Measurements from ENCODE around the gene SLC35G3. TPM values are rescaled to one million over a fixed set of nuclear protein-coding genes. Genes with fewer than 3 reads are reported as not detected.

The SLC35G3 gene
- total RNA-seq, 1 experiment from 2014 or later = not detected

GRCh38 chr17:35218915-35219314, 24.7 kb upstream of the SLC35G3 start:
- TF ChIP-seq CTCF (conservative IDR thresholded peaks at IDR 0.05) = no peak
- TF ChIP-seq EZH2 (IDR thresholded peaks at IDR 0.05; ENCODE audit: low read depth) = no peak
- intact Hi-C loops (cut with micrococcal nuclease; ENCODE audit: unreplicated experiment) = no loop called here
- no peaks in the 10 kb centered on the region for H3K9me2 ChIP-seq (ENCODE audit: insufficient read depth)
- H4K20me1 ChIP-seq (ENCODE audit: insufficient read depth) = no peaks in the 10 kb centered on the region
- CTCF ChIA-PET = no interaction called here
- POLR2A ChIA-PET (ENCODE audit: unreplicated experiment) = no interaction called here
- no peak overlapping the region for H2AFZ ChIP-seq
- no peak overlapping the region for H3K4me2 ChIP-seq
- no peak for DNase-seq
- H3F3A ChIP-seq (ENCODE audit: insufficient read depth, low read depth) = no peaks in the 10 kb centered on the region
- no peaks in the 10 kb centered on the region for H3K79me2 ChIP-seq (ENCODE audit: low read depth)
- no TSS peak for BruUV-seq (replicated peaks)
- H3K27me3 ChIP-seq (ENCODE audit: insufficient read depth, low read depth) = peaks cover 26% of the 10 kb centered on the region
- H3K9me3 ChIP-seq (ENCODE audit: insufficient read depth, low read depth) = no peaks in the 10 kb centered on the region
- no peaks in the 10 kb centered on the region for H3K4me1 ChIP-seq (replicated peaks; ENCODE audit: insufficient read depth)
- no peak overlapping the region for H3K27ac ChIP-seq
- no peaks in the 10 kb centered on the region for H3K36me3 ChIP-seq (ENCODE audit: low read depth)
- no peak overlapping the region for H3K4me3 ChIP-seq

- H3K79me2 ChIP-seq (ENCODE audit: low read depth) = no peaks in the 10 kb centered on the region
- ChIA-PET POLR2A (ENCODE audit: unreplicated experiment) (no interaction called here), CTCF (no interaction called here)
- H3F3A ChIP-seq (ENCODE audit: insufficient read depth, low read depth) = no peaks in the 10 kb centered on the region
- H3K27me3 ChIP-seq (ENCODE audit: insufficient read depth, low read depth) = peaks cover 44% of the 10 kb centered on the region
- H2AFZ ChIP-seq = no peak overlapping the region
- intact Hi-C loops (cut with micrococcal nuclease; ENCODE audit: unreplicated experiment) = no loop called here
- no peaks in the 10 kb centered on the region for H4K20me1 ChIP-seq (ENCODE audit: insufficient read depth)
- no peaks in the 10 kb centered on the region for H3K36me3 ChIP-seq (ENCODE audit: low read depth)
- TF ChIP-seq CTCF (conservative IDR thresholded peaks at IDR 0.05) (no peak), EZH2 (IDR thresholded peaks at IDR 0.05; ENCODE audit: low read depth) (no peak)
- no peak overlapping the region for H3K4me3 ChIP-seq
- no peak overlapping the region for H3K4me2 ChIP-seq
- BruUV-seq (replicated peaks) = no TSS peak
- H3K9me2 ChIP-seq (ENCODE audit: insufficient read depth) = no peaks in the 10 kb centered on the region
- no peak overlapping the region for H3K27ac ChIP-seq
- no peaks in the 10 kb centered on the region for H3K4me1 ChIP-seq (replicated peaks; ENCODE audit: insufficient read depth)
- H3K9me3 ChIP-seq (ENCODE audit: insufficient read depth, low read depth) = no peaks in the 10 kb centered on the region
- DNase-seq = no peak
Observed at GRCh38 chr17:35217107-35217506, 22.9 kb upstream of the SLC35G3 start.

GRCh38 chr17:35214631-35215273, 20.6 kb upstream of the SLC35G3 start:
- Histone ChIP-seq H3K4me2 (no peak overlapping the region), H3F3A (ENCODE audit: insufficient read depth, low read depth) (no peaks in the 10 kb centered on the region), H3K4me1 (replicated peaks; ENCODE audit: insufficient read depth) (no peaks in the 10 kb centered on the region), H4K20me1 (ENCODE audit: insufficient read depth) (no peaks in the 10 kb centered on the region), H3K27me3 (ENCODE audit: insufficient read depth, low read depth) (peaks cover 65% of the 10 kb centered on the region), H3K27ac (no peak overlapping the region), H2AFZ (no peak overlapping the region), H3K79me2 (ENCODE audit: low read depth) (no peaks in the 10 kb centered on the region), H3K9me2 (ENCODE audit: insufficient read depth) (no peaks in the 10 kb centered on the region), H3K4me3 (no peak overlapping the region), H3K9me3 (ENCODE audit: insufficient read depth, low read depth) (no peaks in the 10 kb centered on the region), H3K36me3 (ENCODE audit: low read depth) (no peaks in the 10 kb centered on the region)
- intact Hi-C loops (cut with micrococcal nuclease; ENCODE audit: unreplicated experiment) = no loop called here
- no peak for DNase-seq
- TF ChIP-seq CTCF (conservative IDR thresholded peaks at IDR 0.05) (no peak), EZH2 (IDR thresholded peaks at IDR 0.05; ENCODE audit: low read depth) (no peak)
- BruUV-seq (replicated peaks) = no TSS peak
- ChIA-PET POLR2A (ENCODE audit: unreplicated experiment) (no interaction called here), CTCF (no interaction called here)

Data from PC-9 (cell line).